Measurements from ENCODE around the gene ROBO1.

ROBO1 gene

DNA sequence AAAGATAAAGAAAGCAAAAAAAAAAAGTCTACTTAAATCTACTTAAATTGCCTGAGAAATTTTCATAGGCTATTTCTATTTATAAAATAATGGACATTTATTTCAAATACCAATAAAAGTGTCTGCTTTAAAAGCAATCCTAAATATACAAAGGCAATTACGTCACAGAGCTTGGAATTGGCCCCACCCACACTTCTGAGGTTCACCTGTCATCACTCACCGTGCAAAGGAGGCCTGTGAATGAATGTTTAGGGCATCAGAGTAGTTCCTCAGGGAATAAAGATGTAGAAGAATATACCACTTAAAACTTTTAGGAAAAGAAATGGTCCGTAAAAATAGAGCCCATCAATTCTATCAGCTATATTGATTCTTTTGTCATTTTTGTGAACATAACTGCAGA is 621.8 kb downstream of the ROBO1 start:
- no peak for DNase-seq

DNA sequence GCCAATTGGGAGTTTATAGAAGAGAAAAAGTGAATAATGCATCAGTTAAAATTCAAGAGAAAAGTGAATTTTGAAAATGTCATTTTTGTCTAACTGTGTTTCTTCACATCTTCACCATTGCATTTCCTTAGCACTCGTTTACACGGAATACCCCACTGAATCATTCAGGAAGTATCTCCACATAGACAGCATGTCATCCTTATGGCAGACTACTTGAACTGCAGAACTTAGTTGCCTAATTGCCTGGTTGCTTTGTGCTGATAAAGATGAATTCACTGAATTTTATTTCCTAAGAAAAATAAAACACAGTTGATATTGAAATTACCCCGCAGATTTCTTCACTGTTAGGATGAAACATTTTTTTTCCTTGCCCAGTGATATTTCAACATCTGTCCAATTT is 627.1 kb downstream of the ROBO1 start:
- DNase-seq, result no peak

- DNase-seq, result no peak
These were observed 628.3 kb downstream of the ROBO1 start for GRCh38 chr3:79139395-79140068.

GRCh38 chr3:79125313-79125984 is 642.3 kb downstream of the ROBO1 start:
- DNase-seq, result no peak

DNA sequence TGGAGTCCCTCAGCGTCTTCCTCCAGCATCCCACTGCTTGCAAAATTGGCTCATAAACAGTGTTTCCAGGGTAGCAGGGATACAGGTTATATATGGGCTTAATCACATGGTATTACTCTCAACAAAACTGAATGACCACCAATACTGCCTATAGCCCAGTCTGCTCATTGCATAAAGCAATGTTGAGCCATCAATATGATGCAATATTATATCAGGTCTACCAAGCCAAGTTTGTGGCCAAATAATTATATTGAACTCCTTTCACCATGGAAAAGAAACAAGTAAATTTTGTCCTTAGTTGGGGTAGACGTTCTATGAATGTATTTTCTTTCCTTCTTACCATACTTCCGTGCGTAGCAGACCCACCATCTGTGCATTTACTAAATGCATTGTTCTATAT is 652.3 kb downstream of the ROBO1 start:
- DNase-seq, result no peak

- DNase-seq, result no peak
These were observed 653.9 kb downstream of the ROBO1 start for GRCh38 chr3:79113876-79114275.

DNA sequence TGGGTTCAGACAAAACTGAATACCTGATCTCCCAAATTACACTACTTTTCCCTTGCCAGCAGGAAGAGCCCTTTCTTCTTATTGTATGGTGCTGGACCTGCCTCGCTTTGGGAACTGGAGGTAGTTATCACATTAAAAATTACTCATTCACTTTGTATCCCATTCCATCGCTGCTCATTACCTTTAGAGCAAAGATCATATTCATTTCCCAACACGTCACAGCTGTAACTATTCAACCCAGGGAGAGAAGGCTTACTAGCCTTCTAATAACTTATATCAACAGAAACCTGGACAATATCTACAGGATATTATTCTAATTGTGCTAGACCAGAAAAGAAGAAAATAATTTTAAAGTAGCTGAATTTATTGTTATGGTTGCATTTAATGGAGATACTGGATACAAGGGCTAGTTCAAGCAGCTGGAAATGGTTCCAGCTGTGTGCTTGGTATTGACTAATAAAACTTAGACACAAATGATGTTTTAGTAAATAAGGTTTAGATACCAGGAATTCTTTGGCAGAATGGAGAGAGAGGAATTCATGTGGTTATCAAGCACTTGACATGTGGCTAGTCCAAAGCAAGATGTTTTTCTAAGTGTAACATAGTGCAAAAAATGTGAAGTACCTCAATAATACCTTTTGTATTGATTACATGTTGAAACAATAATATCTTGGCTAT is 656.3 kb downstream of the ROBO1 start:
- no peak for DNase-seq

DNA sequence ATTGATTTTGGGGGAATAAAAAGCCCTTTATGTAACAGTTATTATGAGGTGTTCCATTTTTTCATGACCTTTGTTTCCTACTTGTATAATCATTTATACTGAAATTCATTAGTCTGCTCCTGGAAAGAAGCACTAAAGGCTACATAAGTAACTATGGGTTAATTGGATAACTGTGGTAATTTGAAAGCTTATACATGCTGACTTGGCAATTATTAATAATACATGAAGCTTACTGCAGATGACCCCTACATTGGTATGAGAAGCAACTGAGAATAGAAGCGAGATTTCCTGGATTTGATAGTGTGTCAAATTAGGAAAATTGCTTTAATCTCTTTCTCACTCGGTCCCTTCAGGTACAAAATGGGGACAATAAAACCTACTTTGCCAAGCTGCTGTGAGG is 658.0 kb downstream of the ROBO1 start:
- DNase-seq, result no peak

DNA sequence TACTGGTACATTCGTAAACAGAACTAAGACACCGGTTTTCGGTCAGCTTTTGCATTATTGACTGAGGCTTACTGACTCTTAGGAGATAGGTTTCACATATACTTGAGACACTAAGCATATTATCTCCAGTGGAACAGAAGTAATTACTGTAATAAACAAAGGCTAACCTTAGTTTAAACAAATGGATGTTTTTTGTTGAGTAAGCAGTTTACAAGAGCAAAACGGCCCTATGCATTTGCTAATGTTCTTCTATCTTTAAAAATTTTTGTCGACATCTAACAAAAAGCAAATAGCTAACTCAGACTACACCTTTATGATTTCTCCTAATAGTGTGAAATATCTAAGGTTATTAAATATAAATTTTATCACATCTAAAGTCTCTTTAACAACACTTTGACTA is 664.5 kb downstream of the ROBO1 start:
- DNase-seq, result no peak

GRCh38 chr3:79097964-79098660 is 669.7 kb downstream of the ROBO1 start:
- no peak for DNase-seq

DNA sequence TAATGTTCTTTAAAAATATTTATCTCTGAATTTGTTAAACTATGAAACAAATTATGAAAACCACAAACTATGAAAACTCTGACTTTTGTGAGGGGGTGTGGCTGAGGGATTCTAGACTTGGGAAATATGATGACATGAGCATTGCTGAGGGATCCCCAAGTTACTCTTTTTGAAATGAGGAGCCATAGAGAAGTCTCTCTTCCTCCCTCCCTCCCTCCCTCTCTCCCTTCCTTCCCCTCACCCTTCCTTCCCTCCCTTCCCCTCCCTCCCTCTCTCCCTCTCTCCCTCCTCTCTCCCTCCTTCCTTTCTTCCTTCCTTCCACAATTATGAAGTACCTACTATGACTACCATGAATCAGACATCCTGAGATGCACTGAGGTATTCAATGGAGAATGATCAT is 673.1 kb downstream of the ROBO1 start:
- DNase-seq, result no peak

GRCh38 chr3:79086514-79086913 is 681.3 kb downstream of the ROBO1 start:
- no peak for DNase-seq

DNA sequence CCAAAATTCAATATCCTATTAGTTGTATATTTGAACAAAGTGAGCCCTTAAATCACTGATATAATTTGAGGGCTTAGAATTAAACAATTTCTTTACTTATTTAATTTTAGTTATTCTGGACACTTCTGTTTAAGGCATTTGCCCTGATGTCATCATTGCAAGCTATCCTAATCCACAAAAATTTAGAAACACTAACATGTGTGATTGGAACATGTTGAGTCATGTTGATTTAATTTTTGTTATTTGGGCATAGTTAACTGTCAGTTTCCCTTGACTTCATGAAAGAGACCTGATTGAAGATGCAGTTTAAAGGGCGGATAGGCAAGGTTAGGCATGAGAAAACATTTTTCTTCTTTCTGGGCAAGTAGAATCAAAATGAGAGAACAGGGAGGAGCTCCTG is 682.6 kb downstream of the ROBO1 start:
- DNase-seq, result no peak

DNA sequence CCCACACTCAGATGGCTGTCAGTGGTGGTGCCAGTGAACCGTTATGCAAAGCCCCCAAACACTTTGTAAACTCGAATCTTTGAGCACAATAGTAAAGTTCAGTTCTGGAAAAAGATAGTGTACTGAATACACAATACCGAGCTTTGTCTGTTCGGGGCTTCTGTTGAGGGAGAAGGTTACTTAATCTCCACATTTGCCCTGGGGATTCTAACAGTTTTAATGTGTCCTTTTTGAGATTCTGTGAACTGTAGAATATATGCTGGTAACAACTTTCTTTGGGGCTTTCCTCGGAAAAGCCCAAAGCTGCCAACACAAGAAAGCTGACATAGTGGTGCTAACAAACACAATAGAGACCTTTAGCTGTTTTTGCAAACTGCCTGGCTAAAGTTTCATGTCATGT is 686.5 kb downstream of the ROBO1 start:
- DNase-seq, result no peak

DNA sequence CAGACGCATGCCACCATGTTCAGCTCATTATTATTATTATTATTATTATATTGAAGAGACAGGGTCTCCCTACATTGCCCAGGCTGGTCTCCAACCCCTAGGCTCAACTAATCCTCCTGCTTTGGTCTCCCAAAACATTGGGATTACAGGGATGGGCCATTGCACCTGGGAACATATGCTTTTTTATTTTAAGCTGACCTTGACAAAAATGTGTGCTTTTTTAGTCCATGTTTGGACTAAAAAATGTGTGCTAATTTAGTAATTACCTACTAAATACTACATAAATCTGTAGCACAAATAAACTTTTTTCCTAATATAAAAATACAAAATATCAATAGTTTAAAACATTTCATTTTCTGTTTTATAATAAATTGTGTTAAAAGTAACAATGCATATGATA is 693.2 kb downstream of the ROBO1 start:
- DNase-seq, result no peak

DNA sequence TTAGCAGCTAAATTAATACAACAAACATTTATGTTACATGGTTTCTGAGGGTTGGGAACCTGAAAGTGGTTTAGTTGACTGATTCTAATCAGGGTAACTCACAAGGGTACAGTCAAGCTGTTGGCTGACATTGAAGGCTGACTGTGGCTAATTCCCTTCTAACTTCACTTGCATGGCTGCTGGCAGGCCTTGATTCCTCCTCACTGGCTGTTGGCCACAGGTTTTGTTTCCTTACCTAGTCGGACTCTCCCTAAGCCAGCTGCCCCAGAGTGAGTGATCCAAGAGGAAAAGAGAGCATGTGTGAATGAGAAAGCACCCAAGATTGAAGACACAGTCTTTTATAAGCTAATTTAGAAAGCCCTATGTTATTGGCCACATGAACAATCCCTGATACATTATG is 700.1 kb downstream of the ROBO1 start:
- no peak for DNase-seq

- DNase-seq, result no peak
These were observed 701.3 kb downstream of the ROBO1 start for GRCh38 chr3:79066481-79066880.

DNA sequence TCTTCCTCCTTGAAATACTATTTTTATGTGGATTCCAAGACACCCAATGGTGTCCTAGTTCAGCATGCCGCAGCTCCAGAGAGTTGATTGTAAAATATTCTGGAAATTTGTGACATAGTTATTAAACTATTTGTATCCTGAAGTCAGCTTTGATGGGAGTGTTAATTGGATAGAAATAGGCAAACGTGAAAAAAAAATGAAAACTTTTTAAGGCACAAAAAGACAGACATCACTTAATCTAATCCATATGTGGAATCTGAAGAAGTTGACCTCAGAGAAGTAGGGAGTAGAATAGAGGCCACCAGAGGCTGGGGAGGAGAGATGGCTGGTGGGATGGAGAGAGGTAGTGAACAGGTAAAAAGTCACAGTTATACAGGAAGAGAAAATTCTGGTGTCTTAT is 704.2 kb downstream of the ROBO1 start:
- no peak for DNase-seq

- no peak for DNase-seq
These were observed 710.0 kb downstream of the ROBO1 start for GRCh38 chr3:79057756-79058155.

DNA sequence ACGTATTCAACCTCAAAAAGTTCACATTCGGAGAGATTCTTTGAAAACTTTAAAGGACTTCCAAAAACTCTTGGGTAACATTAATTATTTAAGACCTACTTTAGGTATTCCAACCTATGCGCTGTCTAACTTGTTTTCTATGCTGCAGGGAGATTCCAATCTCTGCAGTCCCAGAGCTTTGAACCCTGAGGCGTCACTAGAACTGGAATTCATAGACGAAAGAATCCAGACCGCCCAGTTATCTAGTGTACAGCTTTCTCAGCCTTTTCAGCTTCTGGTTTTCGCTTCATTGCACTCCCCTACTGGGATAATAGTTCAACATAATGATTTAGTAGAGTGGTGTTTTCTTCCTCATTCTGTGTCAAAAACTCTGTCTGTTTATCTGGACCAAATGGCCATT is 711.3 kb downstream of the ROBO1 start:
- no peak for DNase-seq

GRCh38 chr3:79052054-79052681 is 715.6 kb downstream of the ROBO1 start:
- no peak for DNase-seq

DNA sequence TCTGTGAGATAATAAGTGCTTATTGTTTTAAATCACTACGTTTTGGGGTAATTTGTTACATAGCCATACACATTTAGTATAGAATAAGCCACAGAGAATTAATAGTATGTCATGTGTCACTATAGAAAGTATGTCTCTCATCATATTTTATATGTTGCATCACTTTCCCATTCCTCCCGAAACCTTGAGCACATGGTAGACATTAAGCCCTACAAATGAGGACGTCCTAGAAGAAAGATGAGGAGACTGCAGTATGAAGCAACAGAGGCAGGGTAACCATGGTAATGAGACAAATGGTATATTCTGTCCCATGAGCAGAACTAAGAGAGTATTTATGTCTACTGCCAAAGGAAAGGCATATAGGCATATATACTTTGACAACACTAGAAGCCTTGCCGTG is 720.2 kb downstream of the ROBO1 start:
- no peak for DNase-seq

- no peak for DNase-seq
These were observed 726.2 kb downstream of the ROBO1 start for GRCh38 chr3:79041621-79042020.

Measured in activated T-cell treated with anti-CD3 and anti-CD28 coated beads for 4 hours (primary cell).